Activated naive CD4-positive, alpha-beta T cell treated with anti-CD3 and anti-CD28 coated beads, Interleukin-2, amount 50 U/mL, for 72 hours (primary cell): ENCODE measurements around the gene DMRT2. TPM values are rescaled to one million over a fixed set of nuclear protein-coding genes. Genes with fewer than 3 reads are reported as not detected.

Source experiments
- ATAC-seq, 2 donors: fragments of 150-1000 bp; cut with Tn5 transposase; 2 replicates each; pipeline ENCODE4 v1.10.0; 2021; ENCODE audit warnings: mild to moderate bottlenecking in 2 of 2, moderate library complexity in 2 of 2
- DNase-seq, 2 donors: peaks; one replicate each; pipeline ENCODE4 v3.0.0; 2021 to 2022; ENCODE audit warnings: low spot score in 2 of 2
- H3K27ac Mint-ChIP-seq, 2 donors: one replicate each; pipeline ENCODE4 v1.8.0; 2022; ENCODE audit warnings: mild to moderate bottlenecking in 2 of 2, mixed read lengths in 2 of 2
- H3K36me3 Mint-ChIP-seq, 2 donors: one replicate each; pipeline ENCODE4 v1.8.0; 2022; ENCODE audit warnings: mixed read lengths in 2 of 2
- H3K9me3 Mint-ChIP-seq, 2 donors: one replicate each; pipeline ENCODE4 v1.8.0; 2022; ENCODE audit warnings: mixed read lengths in 2 of 2
- total RNA-seq, 2 donors: library from RNA; stranded (reverse); gene quantifications; one replicate each; pipeline ENCODE4 v1.2.3, GENCODE V29; 2022

Gene DMRT2
- total RNA-seq, 2 donors from 2014 or later: not detected

- DNase-seq: no peak
- H3K27ac Mint-ChIP-seq: no peak overlapping the region
- peaks cover 0 to 1% of the 10 kb centered on the region in 2 donors for H3K36me3 Mint-ChIP-seq
- ATAC-seq: no peak
- peaks cover 3% of the 10 kb centered on the region in 2 donors for H3K9me3 Mint-ChIP-seq
Observed at GRCh38 chr9:1102642-1102970, 52.4 kb downstream of the DMRT2 start.

Other genes starting within 250 kb of the DMRT2 start
- gene DMRT1, start 208.7 kb upstream of the DMRT2 start, total RNA-seq: not detected
- not detected for gene DMRT3, start 73.7 kb upstream of the DMRT2 start, total RNA-seq